Panc1 (cell line): ENCODE measurements around the gene CDO1. TPM values are rescaled to one million over a fixed set of nuclear protein-coding genes. Genes with fewer than 3 reads are reported as not detected.
"Not testable (repeated sequence)": the region's sequence is repeated elsewhere in the genome, so short reads cannot be mapped to it uniquely, and the experiment has no call there.

ENCODE experiments used
- ATAC-seq: fragments of 200-7000 bp; cut with Tn5 transposase; 2 replicates; pipeline ENCODE4 v1.9.1; 2020; ENCODE audit warnings: mild to moderate bottlenecking, moderate library complexity
- BruUV-seq: library from RNA; stranded (reverse); fragments of 400-500 nt; replicated peaks from 2 replicates; lab custom pipeline; 2021; lab: Mats Ljungman, UMichigan
- CTCF ChIA-PET: fragments of 300-600 bp; sonication (Branson Sonifier 250); formaldehyde crosslinking; loops from one replicate; lab custom pipeline; 2022; ENCODE audit warnings: antibody characterized with exemption; lab: Charles Lee
- POLR2A ChIA-PET: fragments of 300-600 bp; sonication (Branson Sonifier 250); formaldehyde crosslinking; loops from one replicate; lab custom pipeline; 2022; ENCODE audit warnings: antibody characterized with exemption; lab: Charles Lee
- DNase-seq: peaks from one replicate; pipeline ENCODE4 v3.0.0-alpha.2; 2010; ENCODE audit warnings: low read depth, low spot score
- H3K27ac ChIP-seq: 2 replicates; pipeline ENCODE4 v1.5.1; 2011; ENCODE audit warnings: mild to moderate bottlenecking, low read length, inconsistent platforms
- H3K27me3 ChIP-seq: fragments of 200-500 bp; sonication (Bioruptor generic); 2 replicates; pipeline ENCODE4 v1.6.0; 2014; ENCODE audit warnings: low read length, inconsistent platforms; ENCODE audit not compliant: control insufficient read depth, insufficient read depth
- H3K36me3 ChIP-seq: fragments of 200-500 bp; sonication (Bioruptor generic); 2 replicates; pipeline ENCODE4 v1.5.1; 2014; ENCODE audit warnings: inconsistent platforms, mild to moderate bottlenecking, low read length, moderate library complexity; ENCODE audit not compliant: control insufficient read depth, insufficient read depth
- H3K4me1 ChIP-seq: 2 replicates; pipeline ENCODE4 v1.5.1; 2011; ENCODE audit warnings: inconsistent platforms, mild to moderate bottlenecking, low read length, moderate library complexity; ENCODE audit not compliant: control insufficient read depth, insufficient read depth
- H3K4me3 ChIP-seq, 2 experiments: 2 replicates each; pipeline ENCODE4 v1.5.1; 2011 to 2012; ENCODE audit warnings: low read depth in 2 of 2, low read length in 2 of 2, mild to moderate bottlenecking in 2 of 2, inconsistent platforms in 1 of 2, moderate library complexity in 1 of 2
- H3K9me3 ChIP-seq: fragments of 200-500 bp; sonication (Bioruptor generic); 2 replicates; pipeline ENCODE4 v1.5.1; 2014; ENCODE audit warnings: low read depth, mild to moderate bottlenecking, inconsistent platforms, low read length, moderate library complexity; ENCODE audit not compliant: control insufficient read depth, insufficient read depth
- POLR2AphosphoS5 ChIP-seq: IDR thresholded peaks from 2 replicates; pipeline ENCODE4 v1.6.1; 2012; ENCODE audit warnings: mild to moderate bottlenecking, low read depth, low read length, moderate library complexity
- REST ChIP-seq, 2 experiments: IDR thresholded peaks; 2 replicates each; pipeline ENCODE4 v1.6.1; 2011 to 2012; ENCODE audit warnings: low read depth in 2 of 2, control low read depth in 1 of 2, low read length in 1 of 2, mild to moderate bottlenecking in 1 of 2, moderate library complexity in 1 of 2; ENCODE audit not compliant: insufficient read depth in 1 of 2
- SIN3A ChIP-seq: IDR thresholded peaks from 2 replicates; pipeline ENCODE4 v1.6.1; 2012; ENCODE audit warnings: low read depth, mild to moderate bottlenecking, low read length, moderate library complexity, borderline replicate concordance; ENCODE audit not compliant: insufficient read depth
- TCF7L2 ChIP-seq: IDR thresholded peaks from 2 replicates; pipeline ENCODE4 v1.6.1; 2011; ENCODE audit warnings: mild to moderate bottlenecking, low read depth, low read length, inconsistent platforms
- in situ Hi-C: cut with HindIII; loops from 2 replicates; pipeline ENCODE4 v1.10.0; 2016; ENCODE audit warnings: low sequenced_read_pairs, low pct_unique_long_range_greater_than_20kb
- intact Hi-C: fragments of 100-400 bp; cut with micrococcal nuclease; formaldehyde crosslinking; loops from one replicate; pipeline ENCODE4 v1.10.0; 2022; ENCODE audit not compliant: unreplicated experiment
- total RNA-seq: library from RNA; stranded (reverse); gene quantifications from one replicate; pipeline ENCODE4 v1.2.1, GENCODE V29; 2021; ENCODE audit not compliant: unreplicated experiment
- TF ChIP-seq, protein P1 (sequence below): fragments of 450-650 bp; IDR thresholded peaks from 2 replicates; pipeline ENCODE4 v1.5.1; 2017; ENCODE audit warnings: mild to moderate bottlenecking

CDO1 gene
- total RNA-seq, 1 experiment from 2014 or later: not detected

DNA sequence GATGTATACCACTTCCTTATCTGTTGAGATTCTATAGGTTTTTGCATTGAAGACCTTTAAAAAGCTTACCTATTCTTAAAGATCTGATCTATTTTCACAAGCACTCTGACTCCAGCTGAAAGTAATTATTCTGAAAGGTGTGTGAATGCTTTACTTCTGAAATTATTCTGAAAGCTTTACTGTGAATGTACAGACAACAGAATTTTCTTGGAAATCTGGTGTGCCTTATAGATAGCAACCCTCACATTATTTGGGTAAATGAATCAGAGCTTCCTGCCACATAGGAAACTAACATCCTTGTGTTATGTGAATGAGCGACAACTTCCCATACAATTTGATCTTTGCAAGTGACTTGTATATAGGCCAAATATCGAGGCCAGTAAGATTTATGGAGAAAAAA lies 6.5 kb downstream of the CDO1 start:
- no peak overlapping the region for H3K27ac ChIP-seq
- ChIA-PET CTCF (no interaction called here), POLR2A (no interaction called here)
- in situ Hi-C loops: no loop called here
- H3K4me3 ChIP-seq: no peak overlapping the region
- DNase-seq (no peak), ATAC-seq (no peak)
- peaks cover 5% of the 10 kb centered on the region for H3K27me3 ChIP-seq
- no peaks in the 10 kb centered on the region for H3K9me3 ChIP-seq
- intact Hi-C loops: no loop called here
- no peaks in the 10 kb centered on the region for H3K36me3 ChIP-seq
- no TSS peak for BruUV-seq
- no peaks in the 10 kb centered on the region for H3K4me1 ChIP-seq
- TF ChIP-seq TCF7L2 (no peak), POLR2AphosphoS5 (no peak), SIN3A (no peak), REST (IDR thresholded peaks at IDR 0.05; ENCODE audit: insufficient read depth in 1 of 2, low read depth in 2 of 2, low read length in 1 of 2) (no peak)
- TF ChIP-seq, protein P1, sequence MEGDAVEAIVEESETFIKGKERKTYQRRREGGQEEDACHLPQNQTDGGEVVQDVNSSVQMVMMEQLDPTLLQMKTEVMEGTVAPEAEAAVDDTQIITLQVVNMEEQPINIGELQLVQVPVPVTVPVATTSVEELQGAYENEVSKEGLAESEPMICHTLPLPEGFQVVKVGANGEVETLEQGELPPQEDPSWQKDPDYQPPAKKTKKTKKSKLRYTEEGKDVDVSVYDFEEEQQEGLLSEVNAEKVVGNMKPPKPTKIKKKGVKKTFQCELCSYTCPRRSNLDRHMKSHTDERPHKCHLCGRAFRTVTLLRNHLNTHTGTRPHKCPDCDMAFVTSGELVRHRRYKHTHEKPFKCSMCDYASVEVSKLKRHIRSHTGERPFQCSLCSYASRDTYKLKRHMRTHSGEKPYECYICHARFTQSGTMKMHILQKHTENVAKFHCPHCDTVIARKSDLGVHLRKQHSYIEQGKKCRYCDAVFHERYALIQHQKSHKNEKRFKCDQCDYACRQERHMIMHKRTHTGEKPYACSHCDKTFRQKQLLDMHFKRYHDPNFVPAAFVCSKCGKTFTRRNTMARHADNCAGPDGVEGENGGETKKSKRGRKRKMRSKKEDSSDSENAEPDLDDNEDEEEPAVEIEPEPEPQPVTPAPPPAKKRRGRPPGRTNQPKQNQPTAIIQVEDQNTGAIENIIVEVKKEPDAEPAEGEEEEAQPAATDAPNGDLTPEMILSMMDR: no peak

GRCh38 chr5:115808066-115808465 lies 8.4 kb downstream of the CDO1 start:
- H3K9me3 ChIP-seq, CTCF ChIA-PET, in situ Hi-C loops, ATAC-seq, POLR2A ChIA-PET, intact Hi-C loops, BruUV-seq, H3K27ac ChIP-seq, H3K36me3 ChIP-seq, H3K27me3 ChIP-seq, H3K4me1 ChIP-seq, DNase-seq, H3K4me3 ChIP-seq: not testable (repeated sequence)

DNA sequence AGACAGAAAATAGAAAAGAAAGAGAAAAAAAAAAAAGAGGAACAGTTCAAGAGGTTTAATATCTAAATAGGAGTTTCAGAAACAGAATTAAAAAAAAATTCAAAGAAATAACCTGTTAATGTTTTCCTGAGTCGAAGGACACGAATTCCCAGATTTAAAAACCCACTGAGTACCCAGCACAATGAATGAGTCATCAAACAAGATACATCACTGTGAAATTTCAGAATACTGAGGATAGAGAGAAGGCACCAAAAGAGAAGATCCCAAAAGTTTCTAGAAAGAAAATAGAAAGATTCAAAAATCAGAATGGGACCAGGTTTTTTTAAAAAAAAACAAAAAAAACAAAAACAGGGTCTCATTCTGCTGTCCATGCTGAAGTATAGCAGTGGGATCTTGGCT lies 8.8 kb downstream of the CDO1 start:
- Histone ChIP-seq H3K9me3 (no peaks in the 10 kb centered on the region), H3K27ac (no peak overlapping the region), H3K36me3 (no peaks in the 10 kb centered on the region), H3K4me3 (no peak overlapping the region), H3K4me1 (no peaks in the 10 kb centered on the region), H3K27me3 (peaks cover 4% of the 10 kb centered on the region)
- POLR2A ChIA-PET: no interaction called here
- in situ Hi-C loops (no loop called here), intact Hi-C loops (no loop called here)
- TF ChIP-seq REST (IDR thresholded peaks at IDR 0.05; ENCODE audit: insufficient read depth in 1 of 2, low read depth in 2 of 2, low read length in 1 of 2): no peak
- TF ChIP-seq TCF7L2: no peak
- TF ChIP-seq, protein P1: no peak
- no peak for TF ChIP-seq POLR2AphosphoS5
- TF ChIP-seq SIN3A: no peak
- BruUV-seq: no TSS peak
- DNase-seq (no peak), ATAC-seq (no peak)
- CTCF ChIA-PET: no interaction called here
